Cardiac fibroblast (primary cell): ENCODE data around the gene MAMDC4.

Experiments
- DNase-seq, 2 donors: peaks; one replicate each; pipeline versions ENCODE4 v3.0.0 to v3.0.0-alpha.2; 2010; ENCODE audit warnings: low read depth in 2 of 2
- H3K4me3 ChIP-seq, 2 donors: replicated peaks in 1 of 2; 1 replicate in 1 of 2; 2 replicates in 1 of 2; pipeline ENCODE4 v1.5.1; 2011; ENCODE audit warnings: low read depth in 2 of 2, low read length in 2 of 2, mild to moderate bottlenecking in 2 of 2, moderate library complexity in 1 of 2
- TF ChIP-seq, protein P1 (sequence below): IDR thresholded peaks from one replicate; pipeline ENCODE4 v1.5.1; 2011; ENCODE audit warnings: low read depth, mild to moderate bottlenecking, low read length, inconsistent platforms

The MAMDC4 gene

GRCh38 chr9:136806631-136807201, 45.4 kb upstream of the MAMDC4 start:
- TF ChIP-seq, protein P1, sequence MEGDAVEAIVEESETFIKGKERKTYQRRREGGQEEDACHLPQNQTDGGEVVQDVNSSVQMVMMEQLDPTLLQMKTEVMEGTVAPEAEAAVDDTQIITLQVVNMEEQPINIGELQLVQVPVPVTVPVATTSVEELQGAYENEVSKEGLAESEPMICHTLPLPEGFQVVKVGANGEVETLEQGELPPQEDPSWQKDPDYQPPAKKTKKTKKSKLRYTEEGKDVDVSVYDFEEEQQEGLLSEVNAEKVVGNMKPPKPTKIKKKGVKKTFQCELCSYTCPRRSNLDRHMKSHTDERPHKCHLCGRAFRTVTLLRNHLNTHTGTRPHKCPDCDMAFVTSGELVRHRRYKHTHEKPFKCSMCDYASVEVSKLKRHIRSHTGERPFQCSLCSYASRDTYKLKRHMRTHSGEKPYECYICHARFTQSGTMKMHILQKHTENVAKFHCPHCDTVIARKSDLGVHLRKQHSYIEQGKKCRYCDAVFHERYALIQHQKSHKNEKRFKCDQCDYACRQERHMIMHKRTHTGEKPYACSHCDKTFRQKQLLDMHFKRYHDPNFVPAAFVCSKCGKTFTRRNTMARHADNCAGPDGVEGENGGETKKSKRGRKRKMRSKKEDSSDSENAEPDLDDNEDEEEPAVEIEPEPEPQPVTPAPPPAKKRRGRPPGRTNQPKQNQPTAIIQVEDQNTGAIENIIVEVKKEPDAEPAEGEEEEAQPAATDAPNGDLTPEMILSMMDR = no peak
- no peak for DNase-seq
- H3K4me3 ChIP-seq = peak overlapping the region; percentile 72 to 91

DNA sequence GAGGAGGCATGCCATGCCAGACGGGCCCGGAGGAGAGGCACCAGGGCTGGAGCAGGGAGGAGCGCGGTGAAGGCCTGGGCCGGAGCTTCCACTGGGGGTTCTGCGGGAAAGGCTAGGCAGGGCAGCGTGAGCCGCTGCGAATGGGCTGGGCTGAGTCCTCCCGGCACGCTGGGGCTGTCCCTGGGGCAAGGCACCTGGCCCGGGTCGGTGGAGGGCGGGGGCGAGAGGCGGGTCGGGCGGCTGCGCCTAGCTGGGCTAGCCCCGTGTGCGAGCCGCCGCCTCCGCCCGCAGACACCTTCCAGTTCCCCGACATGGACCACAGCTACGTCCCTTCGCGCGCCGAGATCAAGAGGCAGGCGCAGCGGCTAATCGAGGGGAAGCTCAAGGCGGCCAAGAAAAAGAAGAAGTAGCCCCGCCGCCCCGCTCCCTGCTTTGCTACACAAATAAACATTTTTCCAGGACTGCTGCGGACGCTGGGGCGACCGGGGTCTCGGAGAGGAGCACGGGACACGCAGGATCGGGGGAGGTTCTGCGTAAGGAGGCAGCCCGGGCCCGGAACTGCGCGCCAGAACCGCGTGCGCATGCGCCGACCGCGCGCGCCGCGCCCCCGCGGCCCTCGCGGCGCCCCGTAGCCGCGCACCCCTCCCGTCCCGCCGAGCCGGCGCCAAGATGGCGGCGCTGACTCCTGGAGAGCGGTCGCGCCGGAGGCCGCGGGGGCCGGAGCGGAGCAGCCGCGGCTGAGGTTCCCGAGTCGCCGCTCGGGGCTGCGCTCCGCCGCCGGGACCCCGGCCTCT, 44.7 kb upstream of the MAMDC4 start, which contains the start of gene RABL6:
Gene RABL6 (plus strand): TSS at position 668 of the 794 bp plus-strand sequence. CDS start 249 bp downstream, outside the sequence.
- H3K4me3 ChIP-seq = peak within 1 kb of the TSS; percentile 85 to 91
- TF ChIP-seq, protein P1 = no peak
- peak; percentile 70 to 75 for DNase-seq

- peak overlapping the region; percentile 85 to 91 for H3K4me3 ChIP-seq
- peak in 1 of 2 donors; percentile 10 for DNase-seq
- TF ChIP-seq, protein P1 = no peak
These were observed 43.9 kb upstream of the MAMDC4 start for GRCh38 chr9:136808075-136808805.

DNA sequence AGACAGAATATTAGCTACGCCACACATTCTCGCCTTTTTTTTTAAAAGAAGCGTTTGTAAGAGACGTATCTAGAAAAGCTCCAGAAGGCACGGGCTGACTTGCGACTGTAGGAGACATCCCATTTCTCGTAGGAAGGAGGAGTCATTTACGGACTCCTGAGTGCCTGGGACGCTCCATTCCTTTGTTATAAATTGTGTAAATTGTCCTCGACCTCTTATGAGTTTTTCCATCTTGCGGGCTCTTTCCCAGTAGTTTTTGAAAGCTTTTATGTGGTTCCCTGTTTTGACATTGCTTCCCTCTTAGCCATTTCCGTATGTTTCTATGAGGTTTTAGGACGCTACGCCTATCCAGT, 43.4 kb upstream of the MAMDC4 start:
- peak overlapping the region; percentile 85 to 91 for H3K4me3 ChIP-seq
- TF ChIP-seq, protein P1 = no peak
- peak; percentile 56 for DNase-seq

DNA sequence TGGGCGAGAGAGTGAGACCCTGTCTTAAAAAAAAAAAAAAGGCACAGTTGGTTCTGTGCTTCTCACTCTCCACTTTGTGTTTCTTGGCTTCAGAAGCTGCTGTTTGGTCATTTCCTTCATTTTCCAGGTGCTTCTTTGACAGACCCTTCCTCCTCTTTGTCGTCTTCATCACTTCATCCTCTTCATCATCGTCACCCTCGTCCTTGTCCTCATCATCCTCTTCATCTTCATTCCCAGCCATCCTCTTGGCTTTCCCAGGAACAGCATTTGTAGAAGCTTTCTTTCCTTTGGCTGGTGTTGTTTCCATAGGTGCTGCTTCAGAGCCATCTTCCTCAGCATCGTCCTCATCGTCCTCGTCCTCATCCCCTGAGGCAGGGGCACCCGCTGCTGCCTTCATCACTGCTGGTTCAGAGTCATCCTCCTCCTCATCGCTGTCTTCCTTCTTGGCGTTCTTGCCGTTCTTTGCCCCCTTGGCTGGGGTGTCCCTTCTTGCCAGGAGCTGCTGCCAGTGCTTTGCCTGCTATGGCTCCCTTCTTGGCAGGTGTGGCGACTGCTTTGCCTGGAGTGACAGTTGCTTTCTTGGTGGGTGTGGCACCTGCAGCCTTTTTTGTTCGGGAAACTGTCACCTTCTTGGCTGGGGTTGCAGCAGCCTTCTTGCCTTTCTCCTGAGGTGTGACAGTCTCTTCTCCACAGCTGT, 37.3 kb upstream of the MAMDC4 start:
- TF ChIP-seq, protein P1 = no peak
- H3K4me3 ChIP-seq = no peak overlapping the region
- no peak for DNase-seq

- TF ChIP-seq, protein P1 = no peak
- no peak for DNase-seq
- H3K4me3 ChIP-seq = no peak overlapping the region
These were observed 36.7 kb upstream of the MAMDC4 start for GRCh38 chr9:136815422-136815782.
